GM12878 (cell line): ENCODE measurements around the gene MKX. TPM values are rescaled to one million over a fixed set of nuclear protein-coding genes. Genes with fewer than 3 reads are reported as not detected.

Experiments used
- ASH2L ChIP-seq: fragments of 300-600, 200-600 bp; sonication (generic); IDR thresholded peaks from 2 replicates; pipeline ENCODE4 v1.6.1; 2017; ENCODE audit warnings: low read depth, mild to moderate bottlenecking, borderline replicate concordance
- BCLAF1 ChIP-seq: fragments of 450-650 bp; IDR thresholded peaks from 2 replicates; pipeline ENCODE4 v1.6.1; 2017; ENCODE audit warnings: antibody characterized with exemption, mild to moderate bottlenecking, moderate library complexity
- CEBPB ChIP-seq, 2 experiments: fragments of 150-350 bp in 1 of 2; IDR thresholded peaks; 2 replicates each; pipeline ENCODE4 v1.6.1; 2012 to 2014; ENCODE audit warnings: low read depth in 2 of 2, low read length in 2 of 2, borderline replicate concordance in 1 of 2, inconsistent platforms in 1 of 2
- HCFC1 ChIP-seq: fragments of 150-350 bp; IDR thresholded peaks from 2 replicates; pipeline ENCODE4 v1.6.1; 2014; ENCODE audit warnings: low read length
- HDAC2 ChIP-seq: fragments of 200-600 bp; sonication (generic); IDR thresholded peaks from 2 replicates; pipeline ENCODE4 v1.6.1; 2017
- IKZF1 ChIP-seq: fragments of 450-650 bp; conservative IDR thresholded peaks from 2 replicates; pipeline ENCODE4 v1.6.1; 2017; ENCODE audit warnings: antibody characterized with exemption, mild to moderate bottlenecking
- IRF4 ChIP-seq: IDR thresholded peaks from 2 replicates; pipeline ENCODE4 v1.6.1; 2011; ENCODE audit warnings: low read depth, low read length
- MEF2B ChIP-seq: fragments of 450-650 bp; IDR thresholded peaks from 2 replicates; pipeline ENCODE4 v1.6.1; 2018; ENCODE audit warnings: mild to moderate bottlenecking, moderate library complexity; ENCODE audit not compliant: partially characterized antibody, poor library complexity, severe bottlenecking
- NFXL1 ChIP-seq: fragments of 450-650 bp; IDR thresholded peaks from 2 replicates; pipeline ENCODE4 v1.6.1; 2017; ENCODE audit warnings: antibody characterized with exemption, mild to moderate bottlenecking, borderline replicate concordance
- PKNOX1 ChIP-seq: fragments of 450-650 bp; IDR thresholded peaks from 2 replicates; pipeline ENCODE4 v1.6.1; 2016; ENCODE audit warnings: mild to moderate bottlenecking
- POLR2AphosphoS2 ChIP-seq: IDR thresholded peaks from 2 replicates; pipeline ENCODE4 v1.6.1; 2011; ENCODE audit warnings: low read depth, mild to moderate bottlenecking, low read length, improper control_type of control experiment, moderate library complexity
- POU2F2 ChIP-seq: IDR thresholded peaks from 3 replicates; pipeline ENCODE4 v1.6.1; 2011; ENCODE audit warnings: low read depth, mild to moderate bottlenecking, low read length, borderline replicate concordance
- RELA ChIP-seq: fragments of 450-650 bp; IDR thresholded peaks from 2 replicates; pipeline ENCODE4 v1.8.0; 2014; ENCODE audit warnings: borderline replicate concordance; ENCODE audit not compliant: partially characterized antibody
- RUNX3 ChIP-seq: IDR thresholded peaks from 2 replicates; pipeline ENCODE4 v1.6.1; 2012; ENCODE audit warnings: low read length, inconsistent platforms
- SPI1 ChIP-seq: IDR thresholded peaks from 2 replicates; pipeline ENCODE4 v1.6.1; 2011; ENCODE audit warnings: low read depth, mild to moderate bottlenecking, low read length, moderate library complexity, borderline replicate concordance; ENCODE audit not compliant: insufficient read depth
- SREBF1 ChIP-seq: IDR thresholded peaks from 2 replicates; pipeline ENCODE4 v1.6.1; 2012; ENCODE audit warnings: mild to moderate bottlenecking, low read length
- SREBF2 ChIP-seq: IDR thresholded peaks from 2 replicates; pipeline ENCODE4 v1.6.1; 2012; ENCODE audit warnings: mild to moderate bottlenecking, low read length
- SRF ChIP-seq, 2 experiments: IDR thresholded peaks; 2 replicates each; pipeline ENCODE4 v1.6.1; 2011; ENCODE audit warnings: low read depth in 2 of 2, low read length in 2 of 2, mild to moderate bottlenecking in 1 of 2, moderate library complexity in 1 of 2
- STAT1 ChIP-seq: fragments of 450-650 bp; conservative IDR thresholded peaks from 2 replicates; pipeline ENCODE4 v1.6.1; 2014; ENCODE audit warnings: antibody characterized with exemption, mild to moderate bottlenecking
- TCF7 ChIP-seq: IDR thresholded peaks from 2 replicates; pipeline ENCODE4 v1.6.1; 2014; ENCODE audit warnings: antibody characterized with exemption, borderline replicate concordance
- YBX1 ChIP-seq: fragments of 450-650 bp; IDR thresholded peaks from 2 replicates; pipeline ENCODE4 v1.6.1; 2016; ENCODE audit warnings: antibody characterized with exemption
- YY1 ChIP-seq: IDR thresholded peaks from 2 replicates; pipeline ENCODE4 v1.6.1; 2011; ENCODE audit warnings: low read depth, mild to moderate bottlenecking, low read length
- ZZZ3 ChIP-seq: IDR thresholded peaks from 2 replicates; pipeline ENCODE4 v1.6.1; 2011; ENCODE audit warnings: low read depth; ENCODE audit not compliant: control insufficient read depth, insufficient read length
- polyA plus RNA-seq, 11 experiments: library from polyadenylated mRNA; depleted of rRNA in 4 of 11; unstranded in 6 of 11; stranded (reverse) in 5 of 11; fragments of >200 nt; fragmentation: Nextera tagmentation in 4 of 11; fragmentation: Illumina TruSeq in 1 of 11; extraction: Ambion mirVana in 4 of 11; extraction: Trizol in 1 of 11; gene quantifications; 1 replicate in 1 of 11; 2 replicates in 10 of 11; pipeline versions ENCODE4 v1.2.1 to v1.2.3, GENCODE V29; 2011 to 2016; ENCODE audit warnings: inconsistent platforms in 2 of 11, missing spikeins in 2 of 11, low read depth in 1 of 11
- total RNA-seq, 4 experiments: library from RNA; depleted of rRNA in 3 of 4; stranded (reverse); fragments of >200 nt in 3 of 4; fragmentation: Illumina TruSeq in 1 of 4; extraction: Trizol in 1 of 4; gene quantifications; 2 replicates each; pipeline versions ENCODE4 v1.2.1 to v1.2.3, GENCODE V29; 2013 to 2021
- TF ChIP-seq, protein P1 (sequence below): fragments of 450-650 bp; IDR thresholded peaks from 2 replicates; pipeline ENCODE4 v1.6.1; 2017; ENCODE audit warnings: mild to moderate bottlenecking, moderate library complexity

The MKX gene
- total and polyA plus RNA-seq, 10 of the 15 experiments (the other 5 are each of a cell fraction or from before 2014, with no cell fraction given): not detected

GRCh38 chr10:27742195-27743011 is 3.2 kb downstream of the MKX start (continued):
- TF ChIP-seq, protein P1, sequence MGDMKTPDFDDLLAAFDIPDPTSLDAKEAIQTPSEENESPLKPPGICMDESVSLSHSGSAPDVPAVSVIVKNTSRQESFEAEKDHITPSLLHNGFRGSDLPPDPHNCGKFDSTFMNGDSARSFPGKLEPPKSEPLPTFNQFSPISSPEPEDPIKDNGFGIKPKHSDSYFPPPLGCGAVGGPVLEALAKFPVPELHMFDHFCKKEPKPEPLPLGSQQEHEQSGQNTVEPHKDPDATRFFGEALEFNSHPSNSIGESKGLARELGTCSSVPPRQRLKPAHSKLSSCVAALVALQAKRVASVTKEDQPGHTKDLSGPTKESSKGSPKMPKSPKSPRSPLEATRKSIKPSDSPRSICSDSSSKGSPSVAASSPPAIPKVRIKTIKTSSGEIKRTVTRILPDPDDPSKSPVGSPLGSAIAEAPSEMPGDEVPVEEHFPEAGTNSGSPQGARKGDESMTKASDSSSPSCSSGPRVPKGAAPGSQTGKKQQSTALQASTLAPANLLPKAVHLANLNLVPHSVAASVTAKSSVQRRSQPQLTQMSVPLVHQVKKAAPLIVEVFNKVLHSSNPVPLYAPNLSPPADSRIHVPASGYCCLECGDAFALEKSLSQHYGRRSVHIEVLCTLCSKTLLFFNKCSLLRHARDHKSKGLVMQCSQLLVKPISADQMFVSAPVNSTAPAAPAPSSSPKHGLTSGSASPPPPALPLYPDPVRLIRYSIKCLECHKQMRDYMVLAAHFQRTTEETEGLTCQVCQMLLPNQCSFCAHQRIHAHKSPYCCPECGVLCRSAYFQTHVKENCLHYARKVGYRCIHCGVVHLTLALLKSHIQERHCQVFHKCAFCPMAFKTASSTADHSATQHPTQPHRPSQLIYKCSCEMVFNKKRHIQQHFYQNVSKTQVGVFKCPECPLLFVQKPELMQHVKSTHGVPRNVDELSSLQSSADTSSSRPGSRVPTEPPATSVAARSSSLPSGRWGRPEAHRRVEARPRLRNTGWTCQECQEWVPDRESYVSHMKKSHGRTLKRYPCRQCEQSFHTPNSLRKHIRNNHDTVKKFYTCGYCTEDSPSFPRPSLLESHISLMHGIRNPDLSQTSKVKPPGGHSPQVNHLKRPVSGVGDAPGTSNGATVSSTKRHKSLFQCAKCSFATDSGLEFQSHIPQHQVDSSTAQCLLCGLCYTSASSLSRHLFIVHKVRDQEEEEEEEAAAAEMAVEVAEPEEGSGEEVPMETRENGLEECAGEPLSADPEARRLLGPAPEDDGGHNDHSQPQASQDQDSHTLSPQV: no peak
- no peak for TF ChIP-seq SPI1
- no peak for TF ChIP-seq PKNOX1
- peak; percentile 69 for TF ChIP-seq TCF7
- TF ChIP-seq RELA: no peak
- no peak for TF ChIP-seq SREBF2
- TF ChIP-seq RUNX3: peak; percentile 79
- no peak for TF ChIP-seq BCLAF1
- no peak for TF ChIP-seq SREBF1
- TF ChIP-seq MEF2B: no peak
- TF ChIP-seq POLR2AphosphoS2: no peak
- peak; percentile 91 for TF ChIP-seq IRF4
- TF ChIP-seq YBX1: no peak
- no peak for TF ChIP-seq HCFC1
- 0 out of 2 replicates have a peak, but pooled peaks have one; percentile 3 for TF ChIP-seq YY1
- peak in 1 of 2 experiments; percentile 74; a peak in 2 of 4 replicates for TF ChIP-seq SRF (IDR thresholded peaks at IDR 0.05; ENCODE audit: low read depth in 2 of 2, low read length in 2 of 2)
- TF ChIP-seq NFXL1: no peak
- TF ChIP-seq HDAC2: no peak
- TF ChIP-seq STAT1: no peak
- TF ChIP-seq IKZF1: 0 out of 2 replicates have a peak, but pooled peaks have one; percentile 17
- no peak for TF ChIP-seq POU2F2
- no peak; a peak in 1 of 4 replicates for TF ChIP-seq CEBPB (IDR thresholded peaks at IDR 0.05; ENCODE audit: borderline replicate concordance in 1 of 2, low read depth in 2 of 2, low read length in 2 of 2)
- no peak for TF ChIP-seq ASH2L
- TF ChIP-seq ZZZ3: no peak
